DOHH2 (cell line): ENCODE results near the gene GLCE.
A peak's percentile ranks its signal among the peaks of the same experiment; 100 is the strongest.

Source experiments
- H3F3A ChIP-seq: fragments of 200-600 bp; sonication (generic), shearing (Covaris generic); 2 replicates; pipeline ENCODE4 v1.6.0; 2016; ENCODE audit warnings: antibody characterized with exemption, mild to moderate bottlenecking; ENCODE audit not compliant: control insufficient read depth, insufficient read depth
- H3K27ac ChIP-seq: fragments of 200-600 bp; sonication (generic); 2 replicates; pipeline ENCODE4 v1.5.1; 2014; ENCODE audit warnings: low read depth, mild to moderate bottlenecking, low read length, moderate library complexity
- H3K27me3 ChIP-seq: fragments of 200-600 bp; sonication (generic); 2 replicates; pipeline ENCODE4 v1.6.1; 2014; ENCODE audit warnings: mild to moderate bottlenecking, low read length, mixed read lengths; ENCODE audit not compliant: control insufficient read depth
- H3K36me3 ChIP-seq: fragments of 200-600 bp; sonication (generic); 2 replicates; pipeline ENCODE4 v1.6.1; 2014; ENCODE audit warnings: mild to moderate bottlenecking, low read length, moderate library complexity, mixed read lengths; ENCODE audit not compliant: control insufficient read depth
- H3K4me1 ChIP-seq: fragments of 200-600 bp; sonication (generic); 2 replicates; pipeline ENCODE4 v1.6.1; 2014; ENCODE audit warnings: mild to moderate bottlenecking, low read length, mixed read lengths; ENCODE audit not compliant: control insufficient read depth
- H3K4me2 ChIP-seq: fragments of 200-600 bp; sonication (generic); 2 replicates; pipeline ENCODE4 v1.6.0; 2014; ENCODE audit warnings: mild to moderate bottlenecking, low read length, moderate library complexity
- H3K4me3 ChIP-seq: fragments of 200-600 bp; sonication (generic); 2 replicates; pipeline ENCODE4 v1.5.1; 2014; ENCODE audit warnings: mild to moderate bottlenecking, low read length, mixed read lengths
- H3K79me2 ChIP-seq: fragments of 200-600 bp; sonication (generic); 2 replicates; pipeline ENCODE4 v1.6.1; 2014; ENCODE audit warnings: mild to moderate bottlenecking, low read length, mixed read lengths; ENCODE audit not compliant: control insufficient read depth
- H3K9me2 ChIP-seq: fragments of 200-600 bp; sonication (generic); replicated peaks from 2 replicates; pipeline ENCODE4 v1.6.1; 2014; ENCODE audit warnings: mild to moderate bottlenecking, low read length, mixed read lengths; ENCODE audit not compliant: control insufficient read depth
- H3K9me3 ChIP-seq: fragments of 200-600 bp; sonication (generic); 2 replicates; pipeline ENCODE4 v1.6.1; 2014; ENCODE audit warnings: antibody characterized with exemption, low read length, mixed read lengths; ENCODE audit not compliant: control insufficient read depth, insufficient read depth
- H4K20me1 ChIP-seq: fragments of 200-600 bp; sonication (generic); 2 replicates; pipeline ENCODE4 v1.6.0; 2014; ENCODE audit warnings: low read depth, mild to moderate bottlenecking, antibody characterized with exemption, low read length, moderate library complexity; ENCODE audit not compliant: control insufficient read depth, insufficient read depth
- CTCF ChIP-seq: fragments of 200-600 bp; sonication (generic); IDR thresholded peaks from one replicate; pipeline ENCODE4 v1.5.1; 2014; ENCODE audit warnings: antibody characterized with exemption, mild to moderate bottlenecking, low read depth, low read length; ENCODE audit not compliant: poor library complexity, severe bottlenecking
- EZH2phosphoT487 ChIP-seq: fragments of 200-600 bp; sonication (generic); IDR thresholded peaks from 2 replicates; pipeline ENCODE4 v1.6.1; 2017; ENCODE audit warnings: borderline replicate concordance, mild to moderate bottlenecking, antibody characterized with exemption, low read length, moderate library complexity, mixed read lengths

GLCE gene

GRCh38 chr15:69265347-69265955 lies 105.0 kb downstream of the GLCE start:
- Histone ChIP-seq H3K9me3 (no peaks in the 10 kb centered on the region), H3K4me2 (no peak overlapping the region), H3K9me2 (no peaks in the 10 kb centered on the region), H3K36me3 (no peaks in the 10 kb centered on the region), H3K4me3 (no peak overlapping the region), H3K4me1 (no peaks in the 10 kb centered on the region), H3K79me2 (no peaks in the 10 kb centered on the region), H3K27me3 (no peaks in the 10 kb centered on the region), H4K20me1 (no peaks in the 10 kb centered on the region), H3F3A (no peaks in the 10 kb centered on the region), H3K27ac (no peak overlapping the region)
- TF ChIP-seq EZH2phosphoT487 = no peak
- peak; percentile 58 for TF ChIP-seq CTCF

- Histone ChIP-seq H3K9me3 (no peaks in the 10 kb centered on the region), H3K4me2 (no peak overlapping the region), H3K27me3 (no peaks in the 10 kb centered on the region), H3K27ac (no peak overlapping the region), H4K20me1 (no peaks in the 10 kb centered on the region), H3K79me2 (no peaks in the 10 kb centered on the region), H3F3A (no peaks in the 10 kb centered on the region), H3K36me3 (no peaks in the 10 kb centered on the region), H3K9me2 (no peaks in the 10 kb centered on the region), H3K4me3 (no peak overlapping the region), H3K4me1 (no peaks in the 10 kb centered on the region)
- no peak for TF ChIP-seq EZH2phosphoT487
Observed at GRCh38 chr15:69271217-69271616, 110.8 kb downstream of the GLCE start.

- Histone ChIP-seq H3K4me3 (no peak overlapping the region), H3K4me1 (no peaks in the 10 kb centered on the region), H3K9me2 (no peaks in the 10 kb centered on the region), H3K27ac (no peak overlapping the region), H3K4me2 (no peak overlapping the region), H3K79me2 (no peaks in the 10 kb centered on the region), H3K27me3 (no peaks in the 10 kb centered on the region), H4K20me1 (no peaks in the 10 kb centered on the region), H3K36me3 (no peaks in the 10 kb centered on the region), H3F3A (no peaks in the 10 kb centered on the region), H3K9me3 (no peaks in the 10 kb centered on the region)
- no peak for TF ChIP-seq CTCF
- TF ChIP-seq EZH2phosphoT487 = no peak
Observed at GRCh38 chr15:69272139-69272538, 111.7 kb downstream of the GLCE start.

GRCh38 chr15:69272891-69273290 lies 112.5 kb downstream of the GLCE start:
- no peaks in the 10 kb centered on the region for H3K9me2 ChIP-seq
- H3K9me3 ChIP-seq = no peaks in the 10 kb centered on the region
- no peaks in the 10 kb centered on the region for H3K36me3 ChIP-seq
- no peaks in the 10 kb centered on the region for H3K27me3 ChIP-seq
- TF ChIP-seq EZH2phosphoT487 (no peak), CTCF (no peak)
- H3K4me3 ChIP-seq = no peak overlapping the region
- no peaks in the 10 kb centered on the region for H3K4me1 ChIP-seq
- H3K4me2 ChIP-seq = no peak overlapping the region
- no peaks in the 10 kb centered on the region for H4K20me1 ChIP-seq
- H3F3A ChIP-seq = no peaks in the 10 kb centered on the region
- H3K79me2 ChIP-seq = no peaks in the 10 kb centered on the region
- H3K27ac ChIP-seq = no peak overlapping the region
